Erythroblast (primary cell): ENCODE data around the gene MAPT.

Source experiments
- DNase-seq, 2 experiments: peaks; one replicate each; lab custom pipeline; 2025; lab: John Stamatoyannopoulos, UW
- GATA1 ChIP-seq: IDR thresholded peaks from 2 replicates; pipeline ENCODE4 v1.6.1; 2011; ENCODE audit warnings: low read depth, mild to moderate bottlenecking, control low read depth, low read length, moderate library complexity
- POLR2A ChIP-seq: IDR thresholded peaks from 2 replicates; pipeline ENCODE4 v1.6.1; 2011; ENCODE audit warnings: mild to moderate bottlenecking, low read length

The MAPT gene

GRCh38 chr17:46044286-46044928 is 150.1 kb downstream of the MAPT start:
- peak; percentile 78 to 88 for DNase-seq
- TF ChIP-seq POLR2A (no peak), GATA1 (no peak)

- DNase-seq = no peak
- TF ChIP-seq POLR2A (no peak), GATA1 (no peak)
Measured at GRCh38 chr17:46044989-46045388, 150.6 kb downstream of the MAPT start.

GRCh38 chr17:46045639-46046038 is 151.3 kb downstream of the MAPT start:
- DNase-seq = no peak
- TF ChIP-seq POLR2A (no peak), GATA1 (no peak)

GRCh38 chr17:46046957-46047356 is 152.6 kb downstream of the MAPT start:
- TF ChIP-seq POLR2A (no peak), GATA1 (no peak)
- no peak for DNase-seq

- no peak for DNase-seq
- TF ChIP-seq POLR2A = no peak
- TF ChIP-seq GATA1 = no peak
Measured at GRCh38 chr17:46047398-46047797, 153.0 kb downstream of the MAPT start.

GRCh38 chr17:46047856-46048255 is 153.5 kb downstream of the MAPT start:
- no peak for DNase-seq
- TF ChIP-seq POLR2A (no peak), GATA1 (no peak)

GRCh38 chr17:46049656-46050055 is 155.3 kb downstream of the MAPT start:
- TF ChIP-seq GATA1 (no peak), POLR2A (no peak)
- no peak for DNase-seq

GRCh38 chr17:46053911-46054534 is 159.7 kb downstream of the MAPT start:
- DNase-seq = no peak
- TF ChIP-seq POLR2A (no peak), GATA1 (no peak)

- no peak for DNase-seq
- TF ChIP-seq GATA1 = no peak
- TF ChIP-seq POLR2A = no peak
Measured at GRCh38 chr17:46056800-46057304, 162.5 kb downstream of the MAPT start.

GRCh38 chr17:46057366-46057765 is 163.0 kb downstream of the MAPT start:
- DNase-seq = no peak
- no peak for TF ChIP-seq POLR2A
- no peak for TF ChIP-seq GATA1

- no peak for TF ChIP-seq GATA1
- TF ChIP-seq POLR2A = no peak
- peak; percentile 68 to 82 for DNase-seq
Measured at GRCh38 chr17:46059486-46059885, 165.1 kb downstream of the MAPT start.

GRCh38 chr17:46060461-46060860 is 166.1 kb downstream of the MAPT start:
- no peak for TF ChIP-seq POLR2A
- no peak for DNase-seq

GRCh38 chr17:46061435-46061834 is 167.1 kb downstream of the MAPT start:
- peak in 1 of 2 experiments; percentile 28 for DNase-seq
- TF ChIP-seq GATA1 (no peak), POLR2A (no peak)

- TF ChIP-seq GATA1 (no peak), POLR2A (no peak)
- DNase-seq = peak; percentile 48 to 70
Measured at GRCh38 chr17:46063241-46063640, 168.9 kb downstream of the MAPT start.

- TF ChIP-seq POLR2A (no peak), GATA1 (no peak)
- DNase-seq = no peak
Measured at GRCh38 chr17:46064460-46064859, 170.1 kb downstream of the MAPT start.
